ENCODE data around the gene ISX.
A peak's percentile ranks its signal among the peaks of the same experiment; 100 is the strongest.
"Not testable (repeated sequence)": the region's sequence is repeated elsewhere in the genome, so short reads cannot be mapped to it uniquely, and the experiment has no call there.

The ISX gene

GRCh38 chr22:35039625-35040024, 26.3 kb upstream of the ISX start:
- DNase-seq (ENCODE audit: low spot score) = no peak
- no peak for TF ChIP-seq CTCF (IDR thresholded peaks at IDR 0.05; ENCODE audit: extremely low read depth, insufficient read depth, missing control alignments)
- in situ Hi-C loops (cut with MboI; ENCODE audit: low pct_unique_long_range_greater_than_20kb, low sequenced_read_pairs, unreplicated experiment) = loop anchor here (10.0 kb wide), 1 partner anchor 105 kb away; no protein-coding TSS in a partner anchor

DNA sequence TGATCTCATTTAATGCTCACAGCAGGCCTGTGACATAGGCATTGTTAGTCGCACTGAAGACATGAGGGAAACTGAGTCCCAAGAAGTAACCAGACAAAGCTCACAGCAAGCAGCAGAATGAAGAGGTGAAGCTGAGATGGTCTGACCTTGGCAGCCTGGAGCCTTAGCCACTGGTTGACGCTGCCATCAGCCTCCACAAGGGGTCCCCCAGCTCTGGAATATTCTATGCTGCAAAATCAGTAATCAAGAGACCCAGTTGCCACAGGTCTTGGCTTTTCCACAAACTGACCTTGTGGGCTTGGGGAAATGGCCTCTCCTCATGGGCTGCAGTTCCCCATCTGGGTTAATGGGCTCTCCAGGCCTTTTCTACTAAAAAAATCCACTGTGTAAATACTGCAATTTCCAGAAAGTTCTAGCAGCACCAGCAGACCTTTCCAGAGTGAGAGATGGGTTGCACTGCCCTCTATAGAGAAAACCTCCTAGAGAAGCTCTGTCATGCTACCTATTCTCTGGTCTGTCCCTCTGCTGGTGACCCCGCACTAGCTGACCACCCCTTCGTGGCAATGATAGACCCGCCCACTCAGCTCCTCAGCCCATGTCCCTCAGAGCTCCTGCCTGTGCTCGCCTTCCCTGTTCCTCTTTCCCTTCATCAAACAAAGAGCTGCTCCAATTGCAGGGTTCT, 22.6 kb upstream of the ISX start:
- DNase-seq (ENCODE audit: low spot score) = peak; percentile 24
- in situ Hi-C loops (cut with MboI; ENCODE audit: low pct_unique_long_range_greater_than_20kb, low sequenced_read_pairs, unreplicated experiment) = loop anchor here (10.0 kb wide), 1 partner anchor 101 kb away; no protein-coding TSS in a partner anchor
- TF ChIP-seq CTCF (IDR thresholded peaks at IDR 0.05; ENCODE audit: extremely low read depth, insufficient read depth, missing control alignments) = peak; percentile 62

DNA sequence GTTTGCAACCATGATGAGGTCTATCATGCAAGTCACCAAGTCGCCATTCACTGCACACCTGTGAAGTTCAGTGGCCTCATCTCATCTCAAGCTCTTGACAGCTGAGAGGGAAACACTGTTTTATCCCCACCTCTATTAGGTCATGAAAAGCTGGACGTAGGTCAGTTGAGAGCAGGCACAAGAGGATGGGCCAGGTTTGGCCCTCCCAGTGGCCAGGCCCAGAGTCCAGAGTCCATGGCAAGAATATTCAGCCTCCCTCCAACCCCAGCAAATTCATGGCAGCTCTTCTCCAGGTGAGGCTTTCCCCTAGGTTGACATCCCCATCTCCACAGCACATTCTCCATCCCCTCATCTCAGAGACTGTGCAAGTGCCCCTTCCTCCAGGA, 22.0 kb upstream of the ISX start:
- DNase-seq (ENCODE audit: low spot score) = no peak
- no peak for TF ChIP-seq CTCF (IDR thresholded peaks at IDR 0.05; ENCODE audit: extremely low read depth, insufficient read depth, missing control alignments)
- in situ Hi-C loops (cut with MboI; ENCODE audit: low pct_unique_long_range_greater_than_20kb, low sequenced_read_pairs, unreplicated experiment) = loop anchor here (10.0 kb wide), 1 partner anchor 101 kb away; no protein-coding TSS in a partner anchor

DNA sequence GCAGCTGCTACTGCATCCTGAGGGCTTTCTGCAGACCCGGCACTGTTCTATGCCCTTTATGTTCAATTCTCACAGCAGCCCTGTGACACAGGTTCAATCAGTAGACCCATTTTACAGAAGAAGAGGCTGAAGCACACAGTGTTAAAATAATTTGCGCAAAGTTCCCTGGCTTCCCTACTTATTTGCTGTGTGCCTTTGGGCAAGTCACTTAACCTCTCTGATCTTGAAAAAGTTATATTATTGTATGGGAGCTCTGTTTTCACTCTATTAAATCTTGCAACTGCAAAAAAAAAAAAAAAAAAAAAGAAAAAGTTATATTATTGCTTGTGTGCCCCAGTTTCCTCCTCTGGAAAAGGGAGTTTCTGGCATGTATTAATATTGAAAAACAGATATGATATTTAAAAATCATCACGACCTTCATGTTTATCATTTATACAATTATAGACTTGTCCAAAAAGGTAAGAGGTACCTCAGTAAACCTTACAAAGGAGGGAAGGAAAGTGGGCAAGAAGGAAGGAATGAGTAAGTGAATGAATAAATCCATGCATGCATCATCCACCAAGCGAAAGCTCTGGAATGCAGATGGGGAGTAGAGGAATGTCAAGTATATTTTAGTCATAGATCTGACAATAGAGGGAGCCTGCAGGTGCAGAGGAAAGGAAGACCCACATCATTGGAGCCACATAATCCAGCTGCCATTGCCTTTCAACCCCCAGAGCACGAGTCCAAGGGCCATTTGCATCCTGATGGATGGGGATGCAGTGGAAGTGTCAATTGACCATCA, 21.2 kb upstream of the ISX start:
- in situ Hi-C loops (cut with MboI; ENCODE audit: low pct_unique_long_range_greater_than_20kb, low sequenced_read_pairs, unreplicated experiment) = loop anchor here (10.0 kb wide), 1 partner anchor 100 kb away; no protein-coding TSS in a partner anchor
- no peak for TF ChIP-seq CTCF (IDR thresholded peaks at IDR 0.05; ENCODE audit: extremely low read depth, insufficient read depth, missing control alignments)
- DNase-seq (ENCODE audit: low spot score) = no peak

DNA sequence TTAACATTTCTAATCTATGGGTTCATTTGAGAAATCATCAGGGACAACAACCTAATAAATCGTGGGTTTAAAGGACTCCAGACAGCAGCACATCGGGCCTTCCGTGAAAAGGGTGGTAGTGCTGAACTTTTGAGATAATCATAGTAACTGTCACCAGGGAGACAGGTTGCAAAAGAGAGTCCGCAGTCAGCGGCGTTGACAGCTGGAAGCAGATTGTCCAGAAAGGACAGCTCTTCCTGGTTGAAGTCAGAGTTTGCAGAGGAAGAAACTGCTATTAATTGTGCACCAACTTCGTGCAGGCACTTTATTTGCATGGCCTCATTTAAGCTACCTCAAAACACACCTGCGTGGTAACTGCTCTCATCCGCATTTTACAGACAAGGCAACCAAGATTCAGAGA, 20.5 kb upstream of the ISX start:
- in situ Hi-C loops (cut with MboI; ENCODE audit: low pct_unique_long_range_greater_than_20kb, low sequenced_read_pairs, unreplicated experiment) = loop anchor here (10.0 kb wide), 1 partner anchor 99 kb away; no protein-coding TSS in a partner anchor
- no peak for DNase-seq (ENCODE audit: low spot score)
- TF ChIP-seq CTCF (IDR thresholded peaks at IDR 0.05; ENCODE audit: extremely low read depth, insufficient read depth, missing control alignments) = no peak

DNA sequence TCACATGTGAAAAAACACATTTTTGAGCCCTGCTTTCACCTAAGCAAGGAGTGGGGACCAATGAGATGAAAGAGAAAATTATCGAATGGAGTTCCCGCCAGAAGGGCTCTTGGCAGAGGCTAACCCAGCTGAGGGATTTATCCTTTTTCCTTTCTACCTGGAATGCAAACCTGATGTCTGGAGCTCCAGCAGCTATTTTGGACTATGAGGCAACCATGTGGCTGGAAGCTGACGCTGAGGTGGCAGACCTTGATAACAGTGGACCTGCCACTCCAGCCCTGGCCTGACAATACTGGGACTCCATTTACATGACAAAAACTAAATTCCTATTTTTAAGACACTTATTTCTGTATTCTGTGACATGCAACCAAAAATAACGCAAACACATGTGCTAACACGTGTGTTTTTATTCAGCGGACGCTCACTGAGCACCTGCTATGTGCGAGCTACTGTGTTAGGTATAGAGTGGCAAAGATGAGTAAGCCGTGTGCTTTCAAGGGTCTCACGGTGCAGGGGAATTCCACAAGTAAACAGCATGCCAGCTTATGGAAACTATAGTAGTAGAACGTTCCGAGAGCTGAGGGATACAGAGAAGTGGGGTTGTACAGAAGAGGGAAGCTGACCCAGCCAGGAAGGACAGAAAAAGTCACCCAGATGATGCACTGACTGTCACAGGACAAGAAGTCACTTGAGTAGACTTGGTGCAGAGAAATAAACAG, 19.1 kb upstream of the ISX start:
- no peak for TF ChIP-seq CTCF (IDR thresholded peaks at IDR 0.05; ENCODE audit: extremely low read depth, insufficient read depth, missing control alignments)
- DNase-seq (ENCODE audit: low spot score) = no peak
- in situ Hi-C loops (cut with MboI; ENCODE audit: low pct_unique_long_range_greater_than_20kb, low sequenced_read_pairs, unreplicated experiment) = loop anchor here (10.0 kb wide), 1 partner anchor 98 kb away; no protein-coding TSS in a partner anchor

DNA sequence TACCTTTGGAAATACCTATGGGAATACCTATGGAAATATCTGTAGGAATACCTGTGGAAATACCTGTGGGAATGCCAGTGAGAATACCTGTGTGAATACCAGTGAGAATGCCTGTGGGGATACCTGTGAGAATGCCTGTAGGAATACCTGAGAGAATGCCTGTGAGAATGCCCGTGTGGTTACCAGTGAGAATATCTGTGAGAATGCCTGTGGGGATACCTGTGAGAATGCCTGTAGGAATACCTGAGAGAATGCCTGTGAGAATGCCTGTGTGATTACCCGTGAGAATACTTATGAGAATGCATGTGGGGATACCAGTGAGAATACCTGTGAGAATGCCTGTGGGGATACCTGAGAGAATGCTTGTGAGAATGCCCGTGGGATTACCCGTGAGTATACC, 15.9 kb upstream of the ISX start:
- in situ Hi-C loops (cut with MboI; ENCODE audit: low pct_unique_long_range_greater_than_20kb, low sequenced_read_pairs, unreplicated experiment) = not testable (repeated sequence)

More for the DNA sequence above, 15.9 kb upstream of the ISX start:
- not testable (repeated sequence) for DNase-seq (ENCODE audit: low spot score)

All from GM13977 (cell line).